SH-SY5Y (cell line): ENCODE data around the gene HSPA1A.

Source experiments
- GATA2 ChIP-seq: IDR thresholded peaks from 2 replicates; pipeline ENCODE4 v1.6.1; 2011; ENCODE audit warnings: mild to moderate bottlenecking, low read depth, low read length
- GATA3 ChIP-seq: IDR thresholded peaks from 2 replicates; pipeline ENCODE4 v1.6.1; 2011; ENCODE audit warnings: low read depth, mild to moderate bottlenecking, low read length, moderate library complexity

DNA sequence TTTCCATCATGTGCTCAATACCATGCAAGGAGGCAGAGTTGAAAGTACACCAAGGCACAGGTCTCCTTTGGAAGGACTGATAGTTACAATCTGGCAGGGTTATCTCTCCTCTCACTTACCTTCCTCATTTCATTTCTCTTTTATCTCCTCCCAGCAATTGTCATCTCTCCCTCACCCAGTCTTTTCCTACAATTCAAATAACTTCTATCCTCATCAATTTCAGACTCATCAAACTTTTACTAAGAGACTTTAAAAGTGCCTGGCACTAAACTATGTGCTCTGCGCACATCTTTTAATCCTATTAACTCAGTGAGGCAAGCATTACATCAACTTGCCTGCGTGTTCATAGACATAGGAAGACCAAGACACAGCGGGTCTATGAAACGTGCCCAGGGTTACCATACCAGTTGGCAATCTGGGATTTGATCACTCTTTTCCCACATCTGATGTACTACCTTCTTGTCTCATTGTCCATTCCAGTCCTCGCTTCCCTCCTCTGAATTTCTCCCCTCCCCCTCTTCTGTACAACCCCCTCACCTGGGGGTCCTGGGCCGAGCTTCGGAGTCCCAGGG, 21.0 kb upstream of the HSPA1A start:
- TF ChIP-seq GATA3 (no peak), GATA2 (no peak)
